Measurements from ENCODE around the gene NRTN. TPM values are rescaled to one million over a fixed set of nuclear protein-coding genes. Genes with fewer than 3 reads are reported as not detected.
"Not testable (repeated sequence)": the region's sequence is repeated elsewhere in the genome, so short reads cannot be mapped to it uniquely, and the experiment has no call there.

Gene NRTN
- total RNA-seq, 5 donors from 2014 or later (not counting 1 experiment from before 2014, with no cell fraction given) = 0.59 to 2.0 (median 1.6) TPM; not detected in 2

DNA sequence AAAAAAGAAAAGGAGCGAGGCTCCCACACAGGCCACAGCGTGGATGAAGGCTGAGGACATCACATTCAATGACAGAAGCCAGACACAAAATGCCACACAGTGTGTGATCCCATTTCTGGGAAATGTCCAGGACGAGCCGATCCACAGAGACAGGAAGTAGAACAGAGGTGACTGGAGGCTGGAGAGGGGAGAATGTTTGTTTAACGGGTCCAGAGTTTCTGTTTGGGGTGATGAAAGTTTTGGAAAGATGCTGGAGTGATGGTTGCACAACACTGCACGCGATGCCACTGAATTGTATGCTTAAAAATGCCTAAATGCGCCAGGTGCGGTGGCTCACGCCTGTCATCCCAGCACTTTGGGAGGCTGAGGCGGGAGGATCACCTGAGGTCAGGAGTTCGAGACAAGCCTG lies 66.1 kb downstream of the NRTN start:
- Histone ChIP-seq H3K4me1 (ENCODE audit: control insufficient read depth in 1 of 2, extremely low read depth in 1 of 2, insufficient read depth in 2 of 2, low read length in 2 of 2) (no peaks in the 10 kb centered on the region), H3K9me3 (no peaks in the 10 kb centered on the region), H3K4me3 (ENCODE audit: control insufficient read depth in 1 of 2, extremely low read depth in 1 of 2, low read length in 1 of 2) (no peak overlapping the region), H3K27ac (ENCODE audit: low read length) (no peak overlapping the region), H3K36me3 (ENCODE audit: control insufficient read depth in 2 of 2, extremely low read depth in 1 of 2, insufficient read depth in 1 of 2, low read length in 1 of 2) (no peaks in the 10 kb centered on the region), H3K27me3 (replicated peaks in 1 of 2; ENCODE audit: control insufficient read depth in 2 of 2, extremely low read depth in 1 of 2, insufficient read depth in 2 of 2, low read length in 1 of 2) (peaks cover 0 to 12% of the 10 kb centered on the region in 2 experiments)
- no peak for ATAC-seq (replicated peaks in 1 of 4)
- ChIA-PET CTCF (no interaction called here), POLR2A (interaction anchor here in 1 of 2 donors (0.6 kb wide), 1 partner anchor 81 kb away, joined by 3 read pairs; no protein-coding TSS in a partner anchor)
- H3K36me3 Mint-ChIP-seq = no peaks in the 10 kb centered on the region
- H3K4me3 Mint-ChIP-seq = no peak overlapping the region
- WGBS (ENCODE audit: insufficient coverage) = 86% methylated on average over 8 of the region's 12 CpGs
- no peak for DNase-seq
- H3K9me3 Mint-ChIP-seq = no peaks in the 10 kb centered on the region
- peaks cover 0 to 6% of the 10 kb centered on the region in 2 donors for H3K27me3 Mint-ChIP-seq
- H3K4me1 Mint-ChIP-seq = no peaks in the 10 kb centered on the region
- H3K27ac Mint-ChIP-seq = no peak overlapping the region

DNA sequence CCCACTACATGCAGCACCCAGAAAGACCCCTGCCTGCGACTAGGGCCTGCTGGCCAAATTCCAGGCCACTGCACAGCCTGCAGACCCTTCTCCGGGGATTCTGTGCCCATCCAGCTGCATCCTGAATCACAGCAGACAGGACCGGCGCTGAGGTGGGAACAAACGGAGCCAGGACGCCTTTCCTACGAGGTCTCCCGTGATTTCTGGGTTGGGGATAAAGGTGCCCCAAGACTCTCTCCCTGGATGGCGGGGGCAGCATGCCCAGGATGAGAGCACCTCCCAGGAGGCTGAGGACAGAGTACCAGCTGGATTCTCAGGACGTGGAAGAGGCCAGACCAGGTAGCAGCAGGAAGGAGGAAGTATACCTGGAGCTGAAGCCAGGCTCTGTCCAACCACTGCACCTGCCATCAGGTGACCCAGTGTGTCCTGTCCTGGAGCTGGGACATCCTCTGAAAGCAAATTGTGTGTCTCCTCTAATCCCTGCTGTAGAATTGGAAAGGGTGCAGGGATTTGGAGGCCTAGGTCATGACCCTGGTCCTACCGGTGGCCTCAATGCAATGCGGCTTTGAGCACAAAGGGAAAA lies 68.8 kb downstream of the NRTN start:
- Histone ChIP-seq H3K27ac (ENCODE audit: low read length) (no peak overlapping the region), H3K36me3 (ENCODE audit: control insufficient read depth in 2 of 2, extremely low read depth in 1 of 2, insufficient read depth in 1 of 2, low read length in 1 of 2) (no peaks in the 10 kb centered on the region), H3K9me3 (no peaks in the 10 kb centered on the region), H3K4me1 (ENCODE audit: control insufficient read depth in 1 of 2, extremely low read depth in 1 of 2, insufficient read depth in 2 of 2, low read length in 2 of 2) (no peaks in the 10 kb centered on the region), H3K27me3 (replicated peaks in 1 of 2; ENCODE audit: control insufficient read depth in 2 of 2, extremely low read depth in 1 of 2, insufficient read depth in 2 of 2, low read length in 1 of 2) (peaks cover 0 to 27% of the 10 kb centered on the region in 2 experiments), H3K4me3 (ENCODE audit: control insufficient read depth in 1 of 2, extremely low read depth in 1 of 2, low read length in 1 of 2) (no peak overlapping the region)
- ATAC-seq (replicated peaks in 1 of 4) (no peak), DNase-seq (no peak)
- ChIA-PET CTCF (no interaction called here), POLR2A (no interaction called here)
- Mint-ChIP-seq H3K9me3 (no peaks in the 10 kb centered on the region), H3K4me1 (no peaks in the 10 kb centered on the region), H3K27me3 (peaks cover 10 to 16% of the 10 kb centered on the region in 2 donors), H3K36me3 (no peaks in the 10 kb centered on the region), H3K4me3 (no peak overlapping the region), H3K27ac (no peak overlapping the region)
- 86% methylated on average over 11 of the region's 12 CpGs for WGBS (ENCODE audit: insufficient coverage)

DNA sequence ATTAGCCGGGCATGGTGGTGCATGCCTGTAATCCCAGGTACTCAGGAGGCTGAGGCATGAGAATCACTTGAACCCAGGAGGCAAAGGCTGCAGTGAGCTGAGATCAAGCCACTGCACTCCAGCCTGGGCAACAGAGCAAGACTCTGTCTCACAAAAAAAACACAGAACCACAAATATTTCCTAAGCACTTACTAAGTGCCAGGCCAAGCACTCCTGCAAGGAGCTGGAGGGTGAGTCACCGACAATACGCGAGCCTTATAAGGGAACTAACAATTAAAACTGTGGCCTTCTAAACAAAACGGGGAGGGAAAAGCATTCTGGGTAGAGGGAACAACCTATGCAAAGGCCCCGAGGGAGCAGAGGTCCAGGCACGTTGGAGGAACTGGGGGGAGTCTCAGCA lies 69.6 kb downstream of the NRTN start:
- H3K4me3 Mint-ChIP-seq; CTCF ChIA-PET; ATAC-seq (replicated peaks in 1 of 4); H3K4me3 ChIP-seq (ENCODE audit: control insufficient read depth in 1 of 2, extremely low read depth in 1 of 2, low read length in 1 of 2); H3K27ac ChIP-seq (ENCODE audit: low read length); DNase-seq; POLR2A ChIA-PET; H3K27ac Mint-ChIP-seq; H3K36me3 ChIP-seq (ENCODE audit: control insufficient read depth in 2 of 2, extremely low read depth in 1 of 2, insufficient read depth in 1 of 2, low read length in 1 of 2); H3K9me3 ChIP-seq; H3K4me1 ChIP-seq (ENCODE audit: control insufficient read depth in 1 of 2, extremely low read depth in 1 of 2, insufficient read depth in 2 of 2, low read length in 2 of 2); H3K36me3 Mint-ChIP-seq; H3K9me3 Mint-ChIP-seq; H3K4me1 Mint-ChIP-seq: not testable (repeated sequence)
- peaks cover 3 to 34% of the 10 kb centered on the region in 2 experiments for H3K27me3 ChIP-seq (replicated peaks in 1 of 2; ENCODE audit: control insufficient read depth in 2 of 2, extremely low read depth in 1 of 2, insufficient read depth in 2 of 2, low read length in 1 of 2)
- 84% methylated on average over 7 of the region's 7 CpGs for WGBS (ENCODE audit: insufficient coverage)
- H3K27me3 Mint-ChIP-seq = peaks cover 10 to 24% of the 10 kb centered on the region in 2 donors

DNA sequence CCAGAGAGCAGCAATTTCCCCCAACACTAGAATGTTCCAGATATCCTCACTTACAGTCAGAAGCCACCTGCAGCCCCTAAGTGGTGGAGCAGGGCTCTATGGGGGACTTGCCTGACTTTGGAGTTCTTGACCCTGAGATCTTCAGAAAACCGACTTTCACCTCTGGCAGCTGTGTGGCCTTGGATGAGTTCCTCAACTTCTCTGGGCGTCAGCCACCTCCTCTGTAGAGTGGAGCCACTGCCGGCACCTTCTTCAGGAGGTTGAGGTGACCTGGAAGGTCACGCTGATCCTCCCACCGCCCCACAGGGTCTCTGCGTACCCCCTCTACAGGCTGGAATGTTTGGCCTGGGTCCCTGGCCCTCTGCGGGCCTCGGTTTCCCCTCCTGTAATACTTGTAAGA lies 72.6 kb downstream of the NRTN start:
- Mint-ChIP-seq H3K4me3 (no peak overlapping the region), H3K9me3 (no peaks in the 10 kb centered on the region), H3K4me1 (no peaks in the 10 kb centered on the region), H3K27me3 (peaks cover 14 to 31% of the 10 kb centered on the region in 2 donors), H3K27ac (no peak overlapping the region), H3K36me3 (no peaks in the 10 kb centered on the region)
- no peak for ATAC-seq (replicated peaks in 1 of 4)
- Histone ChIP-seq H3K4me3 (ENCODE audit: control insufficient read depth in 1 of 2, extremely low read depth in 1 of 2, low read length in 1 of 2) (no peak overlapping the region), H3K27ac (ENCODE audit: low read length) (no peak overlapping the region), H3K27me3 (replicated peaks in 1 of 2; ENCODE audit: control insufficient read depth in 2 of 2, extremely low read depth in 1 of 2, insufficient read depth in 2 of 2, low read length in 1 of 2) (peaks cover 4 to 61% of the 10 kb centered on the region in 2 experiments), H3K4me1 (ENCODE audit: control insufficient read depth in 1 of 2, extremely low read depth in 1 of 2, insufficient read depth in 2 of 2, low read length in 2 of 2) (no peaks in the 10 kb centered on the region), H3K36me3 (ENCODE audit: control insufficient read depth in 2 of 2, extremely low read depth in 1 of 2, insufficient read depth in 1 of 2, low read length in 1 of 2) (no peaks in the 10 kb centered on the region), H3K9me3 (no peaks in the 10 kb centered on the region)
- ChIA-PET CTCF (no interaction called here), POLR2A (no interaction called here)
- DNase-seq = no peak
- 72% methylated on average over 6 of the region's 8 CpGs for WGBS (ENCODE audit: insufficient coverage)

DNA sequence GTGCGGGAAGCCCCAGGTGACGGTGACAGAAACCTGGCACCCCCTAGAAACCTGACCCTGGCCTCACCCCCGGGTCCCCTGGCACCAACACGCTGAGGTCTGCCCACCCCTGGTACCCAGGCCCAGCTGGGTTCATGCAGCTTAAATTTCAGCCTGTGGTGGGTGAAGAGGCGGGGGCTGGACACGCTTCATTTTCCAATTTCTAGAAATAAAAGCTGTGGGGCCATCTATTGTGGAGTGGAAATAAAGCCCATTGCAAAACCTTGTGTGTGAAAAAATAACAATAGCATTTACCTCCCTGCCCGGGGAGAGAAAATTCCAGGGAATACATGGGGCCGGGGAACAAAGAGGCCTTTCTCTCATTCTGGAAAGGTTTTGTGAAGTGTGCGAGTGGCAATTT lies 73.0 kb downstream of the NRTN start:
- H3K9me3 ChIP-seq = no peaks in the 10 kb centered on the region
- peaks cover 5 to 61% of the 10 kb centered on the region in 2 experiments for H3K27me3 ChIP-seq (replicated peaks in 1 of 2; ENCODE audit: control insufficient read depth in 2 of 2, extremely low read depth in 1 of 2, insufficient read depth in 2 of 2, low read length in 1 of 2)
- ChIA-PET CTCF (no interaction called here), POLR2A (no interaction called here)
- 78% methylated on average over 4 of the region's 9 CpGs for WGBS (ENCODE audit: insufficient coverage)
- no peak for ATAC-seq (replicated peaks in 1 of 4)
- Mint-ChIP-seq H3K27me3 (peaks cover 17 to 34% of the 10 kb centered on the region in 2 donors), H3K4me1 (no peaks in the 10 kb centered on the region), H3K4me3 (no peak overlapping the region), H3K27ac (no peak overlapping the region), H3K36me3 (no peaks in the 10 kb centered on the region), H3K9me3 (no peaks in the 10 kb centered on the region)
- no peak overlapping the region for H3K4me3 ChIP-seq (ENCODE audit: control insufficient read depth in 1 of 2, extremely low read depth in 1 of 2, low read length in 1 of 2)
- H3K27ac ChIP-seq (ENCODE audit: low read length) = no peak overlapping the region
- DNase-seq = no peak
- no peaks in the 10 kb centered on the region for H3K36me3 ChIP-seq (ENCODE audit: control insufficient read depth in 2 of 2, extremely low read depth in 1 of 2, insufficient read depth in 1 of 2, low read length in 1 of 2)
- H3K4me1 ChIP-seq (ENCODE audit: control insufficient read depth in 1 of 2, extremely low read depth in 1 of 2, insufficient read depth in 2 of 2, low read length in 2 of 2) = no peaks in the 10 kb centered on the region

Other genes starting within 250 kb of the NRTN start
- 1 to 10 TPM in 4 of 5 donors, under 1 TPM in 1; 0.66 to 2.7 (median 1.9) TPM for gene TINCR, start 237.1 kb upstream of the NRTN start, total RNA-seq
- 100 to 1,000 TPM; 222 to 253 (median 237) TPM for gene SAFB2, start 182.3 kb upstream of the NRTN start, total RNA-seq
- gene SAFB, start 182.0 kb upstream of the NRTN start, total RNA-seq = 100 to 1,000 TPM; 164 to 203 (median 195) TPM
- 10 to 100 TPM; 29.3 to 64.5 (median 57.0) TPM for gene MICOS13, start 124.6 kb upstream of the NRTN start, total RNA-seq
- gene HSD11B1L, start 124.0 kb upstream of the NRTN start, total RNA-seq = 1 to 10 TPM; 3.2 to 6.1 (median 4.4) TPM
- 1,000 to 10,000 TPM; 1,208 to 1,613 (median 1,528) TPM for gene RPL36, start 114.8 kb upstream of the NRTN start, total RNA-seq
- 10 to 100 TPM; 70.0 to 83.9 (median 81.8) TPM for gene LONP1, start 84.9 kb upstream of the NRTN start, total RNA-seq
- gene CATSPERD, start 84.4 kb upstream of the NRTN start, total RNA-seq = not detected
- gene PRR22, start 20.3 kb upstream of the NRTN start, total RNA-seq = 1 to 10 TPM; 4.7 to 6.0 (median 5.5) TPM
- gene DUS3L, start 13.9 kb upstream of the NRTN start, total RNA-seq = 100 to 1,000 TPM in 2 of 5 donors, 10 to 100 TPM in 3; 69.9 to 153 (median 98.3) TPM
- under 1 TPM in 3 of 5 donors, not detected in 2; 0.15 to 0.79 (median 0.35) TPM for gene FUT6, start 34.6 kb downstream of the NRTN start, total RNA-seq
- gene FUT3, start 46.4 kb downstream of the NRTN start, total RNA-seq = under 1 TPM in 4 of 5 donors, not detected in 1; 0.13 to 0.50 (median 0.18) TPM
- 1 to 10 TPM in 2 of 5 donors, under 1 TPM in 3; 0.23 to 2.5 (median 0.67) TPM for gene FUT5, start 65.5 kb downstream of the NRTN start, total RNA-seq
- 100 to 1,000 TPM; 106 to 198 (median 185) TPM for gene NDUFA11, start 98.7 kb downstream of the NRTN start, total RNA-seq
- gene VMAC, start 99.8 kb downstream of the NRTN start, total RNA-seq = 10 to 100 TPM; 23.8 to 35.9 (median 30.9) TPM
- gene CAPS, start 109.2 kb downstream of the NRTN start, total RNA-seq = 10 to 100 TPM; 43.3 to 74.8 (median 69.8) TPM
- 100 to 1,000 TPM in 2 of 5 donors, 10 to 100 TPM in 3; 90.2 to 101 (median 98.3) TPM for gene RANBP3, start 173.1 kb downstream of the NRTN start, total RNA-seq